HepG2 (cell line): ENCODE results near the gene ZNF184. TPM values are rescaled to one million over a fixed set of nuclear protein-coding genes. Genes with fewer than 3 reads are reported as not detected.

Source experiments
- ATF2 ChIP-seq: sonication (generic); formaldehyde crosslinking; IDR thresholded peaks from 2 replicates; pipeline ENCODE4 v1.4.0; 2020; ENCODE audit warnings: missing genetic modification reagents
- MATR3 ChIP-seq: sonication (generic); formaldehyde crosslinking; IDR thresholded peaks from 2 replicates; pipeline ENCODE4 v1.4.0; 2020; ENCODE audit warnings: missing genetic modification reagents
- MLLT10 ChIP-seq: sonication (generic); formaldehyde crosslinking; IDR thresholded peaks from 2 replicates; pipeline ENCODE4 v1.4.0; 2020; ENCODE audit warnings: missing genetic modification reagents
- RAD21 ChIP-seq: fragments of 450-650 bp; formaldehyde crosslinking; IDR thresholded peaks from 2 replicates; pipeline ENCODE4 v1.5.0; 2020; ENCODE audit warnings: mild to moderate bottlenecking
- SKIL ChIP-seq: sonication (generic); formaldehyde crosslinking; IDR thresholded peaks from 2 replicates; pipeline ENCODE4 v1.8.0; 2022; ENCODE audit warnings: missing genetic modification reagents, mild to moderate bottlenecking, moderate library complexity, borderline replicate concordance
- TCF7 ChIP-seq: sonication (generic); IDR thresholded peaks from 2 replicates; pipeline ENCODE4 v1.6.1; 2016; ENCODE audit warnings: antibody characterized with exemption, low read depth
- XRCC5 ChIP-seq: fragments of 200-400 bp; formaldehyde crosslinking; optimal IDR thresholded peaks from 2 replicates; pipeline ENCODE3; 2017; ENCODE audit warnings: mild to moderate bottlenecking, low read length
- ZBTB7A ChIP-seq: sonication (generic); formaldehyde crosslinking; IDR thresholded peaks from 2 replicates; pipeline ENCODE4 v1.8.0; 2022; ENCODE audit warnings: mild to moderate bottlenecking, missing genetic modification reagents
- ZFP62 ChIP-seq: sonication (generic); formaldehyde crosslinking; IDR thresholded peaks from 2 replicates; pipeline ENCODE4 v1.4.0; 2020; ENCODE audit warnings: missing genetic modification reagents
- ZFP90 ChIP-seq: sonication (generic); formaldehyde crosslinking; IDR thresholded peaks from 2 replicates; pipeline ENCODE4 v1.8.0; 2022; ENCODE audit warnings: missing genetic modification reagents, mild to moderate bottlenecking, inconsistent platforms, borderline replicate concordance
- ZNF224 ChIP-seq: sonication (generic); formaldehyde crosslinking; IDR thresholded peaks from 2 replicates; pipeline ENCODE4 v1.5.0; 2020; ENCODE audit warnings: mild to moderate bottlenecking, missing genetic modification reagents
- ZNF879 ChIP-seq: sonication (generic); formaldehyde crosslinking; IDR thresholded peaks from 2 replicates; pipeline ENCODE4 v1.8.1; 2023; ENCODE audit warnings: missing genetic modification reagents
- polyA plus RNA-seq, 8 experiments: library from polyadenylated mRNA; depleted of rRNA in 3 of 8; stranded (reverse) in 7 of 8; unstranded in 1 of 8; fragments of >200 nt; fragmentation: Illumina TruSeq in 4 of 8; extraction: Trizol in 4 of 8; gene quantifications; 2 replicates each; pipeline versions ENCODE4 v1.2.1 to v1.2.3, GENCODE V29; 2011 to 2016; ENCODE audit warnings: low read depth in 4 of 8, missing spikeins in 1 of 8, mixed read lengths in 1 of 8; ENCODE audit not compliant: insufficient read depth in 1 of 8
- total RNA-seq, 5 experiments: library from RNA; depleted of rRNA; stranded (reverse); fragments of >200 nt; fragmentation: Illumina TruSeq; extraction: Trizol; gene quantifications; 2 replicates each; pipeline ENCODE4 v1.2.3, GENCODE V29; 2016; ENCODE audit warnings: low read depth in 1 of 5
- TF ChIP-seq, protein P1 (sequence below): sonication (generic); formaldehyde crosslinking; IDR thresholded peaks from 2 replicates; pipeline ENCODE4 v1.4.0; 2020; ENCODE audit warnings: missing genetic modification reagents, borderline replicate concordance
- TF ChIP-seq, protein P2 (sequence below): sonication (generic); formaldehyde crosslinking; IDR thresholded peaks from 2 replicates; pipeline ENCODE4 v1.4.0; 2020; ENCODE audit warnings: missing genetic modification reagents
- TF ChIP-seq, protein P3 (sequence below), 2 experiments: sonication (generic) in 1 of 2; formaldehyde crosslinking in 1 of 2; IDR thresholded peaks; 2 replicates each; pipeline versions ENCODE4 v1.6.1 to v1.9.0; 2014 to 2022; ENCODE audit warnings: antibody characterized with exemption in 1 of 2, borderline replicate concordance in 1 of 2, inconsistent platforms in 1 of 2, low read depth in 1 of 2, missing genetic modification reagents in 1 of 2

ZNF184 gene
- total and polyA plus RNA-seq, 2 of the 13 experiments (the other 11 are each of a cell fraction or from before 2014, with no cell fraction given): 2.1 to 10.1 TPM

GRCh38 chr6:27472617-27473400 is at the start of gene ZNF184 (continued):
- TF ChIP-seq, protein P1, sequence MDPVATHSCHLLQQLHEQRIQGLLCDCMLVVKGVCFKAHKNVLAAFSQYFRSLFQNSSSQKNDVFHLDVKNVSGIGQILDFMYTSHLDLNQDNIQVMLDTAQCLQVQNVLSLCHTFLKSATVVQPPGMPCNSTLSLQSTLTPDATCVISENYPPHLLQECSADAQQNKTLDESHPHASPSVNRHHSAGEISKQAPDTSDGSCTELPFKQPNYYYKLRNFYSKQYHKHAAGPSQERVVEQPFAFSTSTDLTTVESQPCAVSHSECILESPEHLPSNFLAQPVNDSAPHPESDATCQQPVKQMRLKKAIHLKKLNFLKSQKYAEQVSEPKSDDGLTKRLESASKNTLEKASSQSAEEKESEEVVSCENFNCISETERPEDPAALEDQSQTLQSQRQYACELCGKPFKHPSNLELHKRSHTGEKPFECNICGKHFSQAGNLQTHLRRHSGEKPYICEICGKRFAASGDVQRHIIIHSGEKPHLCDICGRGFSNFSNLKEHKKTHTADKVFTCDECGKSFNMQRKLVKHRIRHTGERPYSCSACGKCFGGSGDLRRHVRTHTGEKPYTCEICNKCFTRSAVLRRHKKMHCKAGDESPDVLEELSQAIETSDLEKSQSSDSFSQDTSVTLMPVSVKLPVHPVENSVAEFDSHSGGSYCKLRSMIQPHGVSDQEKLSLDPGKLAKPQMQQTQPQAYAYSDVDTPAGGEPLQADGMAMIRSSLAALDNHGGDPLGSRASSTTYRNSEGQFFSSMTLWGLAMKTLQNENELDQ (CRISPR knock-in tag): no peak
- TF ChIP-seq RAD21 (CRISPR knock-in tag) (no peak), ZFP62 (CRISPR knock-in tag) (no peak), MATR3 (CRISPR knock-in tag) (no peak), ATF2 (CRISPR knock-in tag) (peak; percentile 98), ZNF224 (CRISPR knock-in tag) (peak; percentile 91), XRCC5 (peak; percentile 89), MLLT10 (CRISPR knock-in tag) (no peak), ZFP90 (CRISPR knock-in tag) (peak; percentile 20; the same call in 1 of the 2 replicates), ZBTB7A (no peak), TCF7 (peak; percentile 29; the same call in 1 of the 2 replicates), SKIL (no peak), ZNF879 (CRISPR knock-in tag) (0 out of 2 replicates have a peak, but pooled peaks have one; percentile 31)
- TF ChIP-seq, protein P2, sequence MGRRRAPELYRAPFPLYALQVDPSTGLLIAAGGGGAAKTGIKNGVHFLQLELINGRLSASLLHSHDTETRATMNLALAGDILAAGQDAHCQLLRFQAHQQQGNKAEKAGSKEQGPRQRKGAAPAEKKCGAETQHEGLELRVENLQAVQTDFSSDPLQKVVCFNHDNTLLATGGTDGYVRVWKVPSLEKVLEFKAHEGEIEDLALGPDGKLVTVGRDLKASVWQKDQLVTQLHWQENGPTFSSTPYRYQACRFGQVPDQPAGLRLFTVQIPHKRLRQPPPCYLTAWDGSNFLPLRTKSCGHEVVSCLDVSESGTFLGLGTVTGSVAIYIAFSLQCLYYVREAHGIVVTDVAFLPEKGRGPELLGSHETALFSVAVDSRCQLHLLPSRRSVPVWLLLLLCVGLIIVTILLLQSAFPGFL (CRISPR knock-in tag): no peak
- TF ChIP-seq, protein P3, sequence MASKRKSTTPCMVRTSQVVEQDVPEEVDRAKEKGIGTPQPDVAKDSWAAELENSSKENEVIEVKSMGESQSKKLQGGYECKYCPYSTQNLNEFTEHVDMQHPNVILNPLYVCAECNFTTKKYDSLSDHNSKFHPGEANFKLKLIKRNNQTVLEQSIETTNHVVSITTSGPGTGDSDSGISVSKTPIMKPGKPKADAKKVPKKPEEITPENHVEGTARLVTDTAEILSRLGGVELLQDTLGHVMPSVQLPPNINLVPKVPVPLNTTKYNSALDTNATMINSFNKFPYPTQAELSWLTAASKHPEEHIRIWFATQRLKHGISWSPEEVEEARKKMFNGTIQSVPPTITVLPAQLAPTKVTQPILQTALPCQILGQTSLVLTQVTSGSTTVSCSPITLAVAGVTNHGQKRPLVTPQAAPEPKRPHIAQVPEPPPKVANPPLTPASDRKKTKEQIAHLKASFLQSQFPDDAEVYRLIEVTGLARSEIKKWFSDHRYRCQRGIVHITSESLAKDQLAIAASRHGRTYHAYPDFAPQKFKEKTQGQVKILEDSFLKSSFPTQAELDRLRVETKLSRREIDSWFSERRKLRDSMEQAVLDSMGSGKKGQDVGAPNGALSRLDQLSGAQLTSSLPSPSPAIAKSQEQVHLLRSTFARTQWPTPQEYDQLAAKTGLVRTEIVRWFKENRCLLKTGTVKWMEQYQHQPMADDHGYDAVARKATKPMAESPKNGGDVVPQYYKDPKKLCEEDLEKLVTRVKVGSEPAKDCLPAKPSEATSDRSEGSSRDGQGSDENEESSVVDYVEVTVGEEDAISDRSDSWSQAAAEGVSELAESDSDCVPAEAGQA (IDR thresholded peaks at IDR 0.05; ENCODE audit: low read depth): peak; percentile 77; the same call in 1 of the 2 replicates
- TF ChIP-seq, protein P3 (CRISPR knock-in tag; IDR thresholded peaks at IDR 0.05; ENCODE audit: borderline replicate concordance): peak; percentile 55; the same call in 1 of the 2 replicates
